ENCODE results near the gene MOGAT3. TPM values are rescaled to one million over a fixed set of nuclear protein-coding genes. Genes with fewer than 3 reads are reported as not detected.

Gene MOGAT3
- total and polyA plus RNA-seq, 9 of the 15 experiments (the other 6 are each of a cell fraction or from before 2014, with no cell fraction given) = 0.07 to 0.17 (median 0.13) TPM; not detected in 6

DNA sequence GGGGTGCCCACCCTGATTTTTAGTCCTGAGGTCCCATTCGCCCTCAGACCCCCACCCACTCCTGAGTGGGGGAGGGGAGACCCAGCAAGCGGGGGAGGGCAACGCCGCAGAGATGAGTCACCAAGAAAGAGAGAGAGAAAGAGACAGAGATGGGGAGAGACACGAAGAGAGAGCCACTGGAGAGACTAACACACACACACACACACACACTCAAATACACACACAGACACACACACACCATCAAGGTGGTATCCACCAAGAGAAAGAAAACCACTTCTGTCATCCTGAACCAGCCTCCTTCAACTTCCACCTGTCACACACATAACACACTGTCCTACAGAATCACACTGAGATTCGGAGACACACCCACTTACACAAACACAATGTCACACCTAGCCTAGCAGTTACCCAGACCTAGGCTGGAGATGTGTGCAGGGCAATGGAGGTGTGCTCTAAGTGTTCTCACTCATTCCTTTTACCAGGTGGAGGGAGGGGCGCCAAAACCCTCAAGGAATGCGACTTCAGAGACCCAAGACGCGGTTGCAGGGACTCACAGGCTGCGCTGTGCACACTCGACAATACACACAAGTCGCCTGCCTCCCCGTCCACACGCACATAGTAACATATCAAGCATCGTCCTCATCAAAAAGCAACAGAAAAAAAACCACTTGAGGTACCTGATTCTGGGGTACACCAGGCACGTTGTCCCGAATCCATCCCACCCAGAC lies 31.6 kb downstream of the MOGAT3 start:
- peak in 3 of 4 experiments; percentile 50 to 61 (median 51) for DNase-seq (ENCODE audit: extremely low read depth in 1 of 4, low spot score in 3 of 4)
- Histone ChIP-seq H3K27me3 (ENCODE audit: control insufficient read depth in 2 of 2, insufficient read depth in 2 of 2, low read length in 2 of 2) (peaks cover 29 to 45% of the 10 kb centered on the region in 2 experiments; a peak in 4 of 5 replicates), H3K27ac (ENCODE audit: extremely low read depth, low read depth, low read length) (no peak overlapping the region; the same call in 2 of the 3 replicates), H3K9me1 (ENCODE audit: control insufficient read depth, insufficient read depth, low read length) (peaks cover 6% of the 10 kb centered on the region), H3K9me3 (replicated peaks; ENCODE audit: control insufficient read depth, insufficient read depth, low read depth, low read length) (no peaks in the 10 kb centered on the region), H3K9ac (ENCODE audit: insufficient read depth in 1 of 2, low read depth in 2 of 2, low read length in 2 of 2) (peak overlapping the region in 1 of 2 experiments; percentile 36; a peak in 1 of 4 replicates), H3K4me3 (no peak overlapping the region), H3K4me2 (ENCODE audit: insufficient read depth, low read length) (peak overlapping the region; percentile 71), H3K36me3 (ENCODE audit: control insufficient read depth, insufficient read depth, low read length) (no peaks in the 10 kb centered on the region), H3K4me1 (replicated peaks in 1 of 2; ENCODE audit: control insufficient read depth in 2 of 2, insufficient read depth in 2 of 2, low read length in 2 of 2) (peaks cover 33 to 71% of the 10 kb centered on the region in 2 experiments), H4K20me1 (replicated peaks; ENCODE audit: control insufficient read depth, insufficient read depth, low read length) (peaks cover 24% of the 10 kb centered on the region), H2AFZ (ENCODE audit: low read depth, low read length) (peak overlapping the region; percentile 78), H3K79me2 (ENCODE audit: control insufficient read depth, insufficient read depth, low read length) (no peaks in the 10 kb centered on the region)
- ATAC-seq = no peak
- WGBS (ENCODE audit: insufficient coverage, low coverage, missing lambda C conversion rate) = under 1% methylated on average over 14 of the region's 18 CpGs
- in situ Hi-C loops (cut with MboI) = no loop called here
- ChIA-PET POLR2A (no interaction called here), CTCF (ENCODE audit: low intra/inter-chr PET ratio) (interaction anchor here (2.4 kb wide), 1 partner anchor 25 kb away, joined by 20 read pairs; no protein-coding TSS in a partner anchor)
- peak; percentile 71 for FAIRE-seq
- intact Hi-C loops (cut with micrococcal nuclease) = loop anchor here (2.0 kb wide), 1 partner anchor 24 kb away; no protein-coding TSS in a partner anchor
- BruUV-seq (replicated peaks) = no TSS peak
- TF ChIP-seq CBFA2T3 (IDR thresholded peaks at IDR 0.05) = peak; percentile 35
- TF ChIP-seq JUND (IDR thresholded peaks at IDR 0.05; ENCODE audit: borderline replicate concordance, low read depth, low read length) = peak; percentile 96
- TF ChIP-seq JUND (tag; IDR thresholded peaks at IDR 0.05; ENCODE audit: borderline replicate concordance, low read depth, low read length) = peak; percentile 84
- TF ChIP-seq LEF1 (IDR thresholded peaks at IDR 0.05) = peak; percentile 47
- TF ChIP-seq, protein P1, sequence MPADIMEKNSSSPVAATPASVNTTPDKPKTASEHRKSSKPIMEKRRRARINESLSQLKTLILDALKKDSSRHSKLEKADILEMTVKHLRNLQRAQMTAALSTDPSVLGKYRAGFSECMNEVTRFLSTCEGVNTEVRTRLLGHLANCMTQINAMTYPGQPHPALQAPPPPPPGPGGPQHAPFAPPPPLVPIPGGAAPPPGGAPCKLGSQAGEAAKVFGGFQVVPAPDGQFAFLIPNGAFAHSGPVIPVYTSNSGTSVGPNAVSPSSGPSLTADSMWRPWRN (IDR thresholded peaks at IDR 0.05; ENCODE audit: low read depth) = 0 out of 2 replicates have a peak, but pooled peaks have one; percentile 12
- TF ChIP-seq EHMT2 (IDR thresholded peaks at IDR 0.05) = peak; percentile 81
- no peak for TF ChIP-seq SRSF1 (IDR thresholded peaks at IDR 0.05; ENCODE audit: low read depth, low read length)
- peak; percentile 63; the same call in 1 of the 2 replicates for TF ChIP-seq MIER1 (IDR thresholded peaks at IDR 0.05; ENCODE audit: low read depth)
- 0 out of 2 replicates have a peak, but pooled peaks have one; percentile 48 for TF ChIP-seq KLF16 (IDR thresholded peaks at IDR 0.05)
- no peak for TF ChIP-seq KAT7 (CRISPR knock-in tag; IDR thresholded peaks at IDR 0.05; ENCODE audit: borderline replicate concordance)
- TF ChIP-seq, protein P2, sequence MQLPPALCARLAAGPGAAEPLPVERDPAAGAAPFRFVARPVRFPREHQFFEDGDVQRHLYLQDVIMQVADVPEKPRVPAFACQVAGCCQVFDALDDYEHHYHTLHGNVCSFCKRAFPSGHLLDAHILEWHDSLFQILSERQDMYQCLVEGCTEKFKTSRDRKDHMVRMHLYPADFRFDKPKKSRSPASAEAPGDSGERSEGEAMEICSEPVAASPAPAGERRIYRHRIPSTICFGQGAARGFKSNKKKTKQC (CRISPR knock-in tag; IDR thresholded peaks at IDR 0.05) = peak; percentile 56; the same call in 1 of the 2 replicates
- TF ChIP-seq PHF20 (IDR thresholded peaks at IDR 0.05; ENCODE audit: partially characterized antibody) = peak; percentile 19
- TF ChIP-seq RBBP5 (IDR thresholded peaks at IDR 0.05; ENCODE audit: borderline replicate concordance, insufficient read depth, low read length, poor library complexity, severe bottlenecking) = no peak
- TF ChIP-seq JUN (IDR thresholded peaks at IDR 0.05; ENCODE audit: borderline replicate concordance, low read depth, low read length) = peak; percentile 75
- TF ChIP-seq JUN (CRISPR knock-in tag; IDR thresholded peaks at IDR 0.05; ENCODE audit: borderline replicate concordance) = no peak
- no peak for TF ChIP-seq YY1 (IDR thresholded peaks at IDR 0.05; ENCODE audit: borderline replicate concordance in 1 of 3, control insufficient read depth in 1 of 3, extremely low read depth in 1 of 3, insufficient read depth in 3 of 3, insufficient read length in 1 of 3, insufficient replicate concordance in 2 of 3, low read depth in 1 of 3, low read length in 2 of 3)
- TF ChIP-seq ZNF184 (CRISPR knock-in tag; IDR thresholded peaks at IDR 0.05) = no peak
- TF ChIP-seq FOS (IDR thresholded peaks at IDR 0.05; ENCODE audit: extremely low read depth, insufficient read length) = peak; percentile 49

Measured in K562 (cell line).